Measurements from ENCODE around the gene KCNIP1. TPM values are rescaled to one million over a fixed set of nuclear protein-coding genes. Genes with fewer than 3 reads are reported as not detected.

The KCNIP1 gene
- total and polyA plus RNA-seq, 8 donors = 0.20 to 0.73 (median 0.31) TPM; not detected in 3

GRCh38 chr5:170628691-170629565, 125.1 kb downstream of the KCNIP1 start:
- DNase-seq = peak in 1 of 2 donors; percentile 46
- TF ChIP-seq POLR2AphosphoS5 (IDR thresholded peaks at IDR 0.05) = no peak
- TF ChIP-seq POLR2A (IDR thresholded peaks at IDR 0.05) = no peak
- TF ChIP-seq EP300 (IDR thresholded peaks at IDR 0.05) = no peak
- no peak for TF ChIP-seq CTCF (IDR thresholded peaks at IDR 0.05)
- no peaks in the 10 kb centered on the region for H3K36me3 ChIP-seq
- intact Hi-C loops (cut with DNase I; ENCODE audit: low total_unique reads) = no loop called here
- no peaks in the 10 kb centered on the region for H3K27me3 ChIP-seq
- 81 to 84% (median 83%) methylated on average over 18 to 19 of the region's 19 CpGs for WGBS, 5 donors
- no peak overlapping the region for H3K27ac ChIP-seq
- no peak overlapping the region for H3K4me3 ChIP-seq
- H3K4me1 ChIP-seq = peaks cover 14 to 31% (median 22%) of the 10 kb centered on the region in 4 donors
- no peaks in the 10 kb centered on the region for H3K9me3 ChIP-seq

GRCh38 chr5:170629566-170630175, 125.9 kb downstream of the KCNIP1 start:
- no peak for DNase-seq
- Histone ChIP-seq H3K27me3 (no peaks in the 10 kb centered on the region), H3K27ac (no peak overlapping the region), H3K4me1 (peaks cover 19 to 39% (median 27%) of the 10 kb centered on the region in 4 donors), H3K36me3 (no peaks in the 10 kb centered on the region), H3K9me3 (no peaks in the 10 kb centered on the region), H3K4me3 (no peak overlapping the region)
- TF ChIP-seq EP300 (IDR thresholded peaks at IDR 0.05) (no peak), POLR2A (IDR thresholded peaks at IDR 0.05) (no peak), POLR2AphosphoS5 (IDR thresholded peaks at IDR 0.05) (no peak), CTCF (IDR thresholded peaks at IDR 0.05) (no peak)
- intact Hi-C loops (cut with DNase I; ENCODE audit: low total_unique reads) = loop anchor here (5.0 kb wide), 1 partner anchor 192 kb away; no protein-coding TSS in a partner anchor
- 65 to 83% (median 75%) methylated on average over 7 of the region's 7 CpGs for WGBS, 5 donors

DNA sequence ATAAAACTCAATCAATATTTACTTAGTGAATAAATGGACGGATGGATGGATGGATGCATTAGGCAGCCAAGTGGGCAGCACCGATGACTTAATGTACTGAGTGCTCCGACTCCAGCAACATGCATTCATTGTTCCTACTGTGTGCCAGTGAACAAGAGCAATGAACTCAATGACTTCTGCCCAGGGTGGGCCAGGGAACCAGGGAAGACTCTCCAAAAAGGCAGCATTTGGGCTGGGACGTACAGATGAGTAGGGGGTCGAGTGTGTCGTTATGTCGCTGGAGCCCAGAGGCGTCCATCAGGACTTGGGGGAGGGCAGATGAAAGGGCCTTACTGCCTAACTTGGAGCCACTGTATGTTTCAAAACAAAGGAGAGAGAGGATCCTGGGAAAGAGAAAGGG, 126.4 kb downstream of the KCNIP1 start:
- Histone ChIP-seq H3K36me3 (no peaks in the 10 kb centered on the region), H3K27me3 (no peaks in the 10 kb centered on the region), H3K4me1 (peaks cover 19 to 41% (median 29%) of the 10 kb centered on the region in 4 donors), H3K4me3 (no peak overlapping the region), H3K27ac (no peak overlapping the region), H3K9me3 (no peaks in the 10 kb centered on the region)
- intact Hi-C loops (cut with DNase I; ENCODE audit: low total_unique reads) = loop anchor here (5.0 kb wide), 1 partner anchor 193 kb away; no protein-coding TSS in a partner anchor
- DNase-seq = no peak
- no peak for TF ChIP-seq POLR2AphosphoS5 (IDR thresholded peaks at IDR 0.05)
- TF ChIP-seq POLR2A (IDR thresholded peaks at IDR 0.05) = no peak
- no peak for TF ChIP-seq CTCF (IDR thresholded peaks at IDR 0.05)
- TF ChIP-seq EP300 (IDR thresholded peaks at IDR 0.05) = no peak
- WGBS, 5 donors = 80 to 89% (median 84%) methylated on average over 8 of the region's 8 CpGs

GRCh38 chr5:170630711-170631141, 126.9 kb downstream of the KCNIP1 start:
- Histone ChIP-seq H3K4me3 (no peak overlapping the region), H3K9me3 (no peaks in the 10 kb centered on the region), H3K36me3 (no peaks in the 10 kb centered on the region), H3K27ac (no peak overlapping the region), H3K4me1 (peaks cover 19 to 41% (median 29%) of the 10 kb centered on the region in 4 donors), H3K27me3 (no peaks in the 10 kb centered on the region)
- WGBS, 5 donors = 25 to 46% (median 36%) methylated on average over 3 of the region's 3 CpGs
- intact Hi-C loops (cut with DNase I; ENCODE audit: low total_unique reads) = loop anchor here (5.0 kb wide), 1 partner anchor 193 kb away; no protein-coding TSS in a partner anchor
- TF ChIP-seq CTCF (IDR thresholded peaks at IDR 0.05) = no peak
- TF ChIP-seq POLR2A (IDR thresholded peaks at IDR 0.05) = no peak
- TF ChIP-seq POLR2AphosphoS5 (IDR thresholded peaks at IDR 0.05) = no peak
- no peak for TF ChIP-seq EP300 (IDR thresholded peaks at IDR 0.05)
- DNase-seq = no peak

Measured in stomach (tissue), 9 donors.